GM21619 (cell line): Measurements from ENCODE around the gene SQSTM1.
"Not testable (repeated sequence)": the region's sequence is repeated elsewhere in the genome, so short reads cannot be mapped to it uniquely, and the experiment has no call there.

Source experiments
- ATAC-seq: cut with Tn5 transposase; IDR thresholded peaks from one replicate; pipeline ENCODE4 v1.9.1; 2021; ENCODE audit not compliant: unreplicated experiment

Gene SQSTM1

GRCh38 chr5:179841621-179842020, 20.9 kb downstream of the SQSTM1 start:
- ATAC-seq, result no peak

- ATAC-seq, result peak; percentile 85
Measured at GRCh38 chr5:179852993-179853547, 32.4 kb downstream of the SQSTM1 start.

- no peak for ATAC-seq
Measured at GRCh38 chr5:179854356-179854755, 33.7 kb downstream of the SQSTM1 start.

GRCh38 chr5:179858241-179858585, 37.5 kb downstream of the SQSTM1 start:
- peak; percentile 44 for ATAC-seq

- ATAC-seq, result peak; percentile 96
Measured at GRCh38 chr5:179858586-179859427, 38.1 kb downstream of the SQSTM1 start, which contains the start of gene MRNIP. Gene MRNIP, minus strand, starts transcription at chr5:179858817. Its CDS starts 21 bp downstream, at chr5:179858796.

GRCh38 chr5:179860301-179860700, 39.6 kb downstream of the SQSTM1 start:
- ATAC-seq, result no peak

- ATAC-seq, result no peak
Measured at GRCh38 chr5:179862296-179862695, 41.6 kb downstream of the SQSTM1 start.

- no peak for ATAC-seq
Measured at GRCh38 chr5:179862891-179863290, 42.2 kb downstream of the SQSTM1 start.

- ATAC-seq, result no peak
Measured at GRCh38 chr5:179863449-179864085, 42.9 kb downstream of the SQSTM1 start.

- ATAC-seq, result no peak
Measured at GRCh38 chr5:179864686-179865085, 44.0 kb downstream of the SQSTM1 start.

- ATAC-seq, result no peak
Measured at GRCh38 chr5:179865491-179866240, 45.0 kb downstream of the SQSTM1 start.

GRCh38 chr5:179866241-179867078, 45.8 kb downstream of the SQSTM1 start:
- no peak for ATAC-seq

- ATAC-seq, result no peak
Measured at GRCh38 chr5:179867079-179867465, 46.4 kb downstream of the SQSTM1 start.

- ATAC-seq, result no peak
Measured at GRCh38 chr5:179867476-179867875, 46.8 kb downstream of the SQSTM1 start.

- no peak for ATAC-seq
Measured at GRCh38 chr5:179868541-179868940, 47.8 kb downstream of the SQSTM1 start.

- no peak for ATAC-seq
Measured at GRCh38 chr5:179869101-179869500, 48.4 kb downstream of the SQSTM1 start.

GRCh38 chr5:179869641-179870402, 49.1 kb downstream of the SQSTM1 start:
- no peak for ATAC-seq

- ATAC-seq, result no peak
Measured at GRCh38 chr5:179870403-179870903, 49.7 kb downstream of the SQSTM1 start.

GRCh38 chr5:179870952-179871351, 50.2 kb downstream of the SQSTM1 start:
- no peak for ATAC-seq

GRCh38 chr5:179871533-179871932, 50.8 kb downstream of the SQSTM1 start:
- not testable (repeated sequence) for ATAC-seq
